ENCODE results near the gene VEPH1.

VEPH1 gene

GRCh38 chr3:157429708-157430107 lies 73.5 kb downstream of the VEPH1 start:
- DNase-seq (ENCODE audit: low read depth in 2 of 2), result no peak

- DNase-seq (ENCODE audit: low read depth in 2 of 2), result no peak
These were observed 74.4 kb downstream of the VEPH1 start for GRCh38 chr3:157428853-157429252.

GRCh38 chr3:157427901-157428300 lies 75.3 kb downstream of the VEPH1 start:
- DNase-seq (ENCODE audit: low read depth in 2 of 2), result no peak

- DNase-seq (ENCODE audit: low read depth in 2 of 2), result no peak
These were observed 79.9 kb downstream of the VEPH1 start for GRCh38 chr3:157423337-157423736.

- no peak for DNase-seq (ENCODE audit: low read depth in 2 of 2)
These were observed 82.5 kb downstream of the VEPH1 start for GRCh38 chr3:157420606-157421130.

- DNase-seq (ENCODE audit: low read depth in 2 of 2), result no peak
These were observed 85.1 kb downstream of the VEPH1 start for GRCh38 chr3:157418104-157418503.

GRCh38 chr3:157417247-157417646 lies 86.0 kb downstream of the VEPH1 start:
- DNase-seq (ENCODE audit: low read depth in 2 of 2), result no peak

- no peak for DNase-seq (ENCODE audit: low read depth in 2 of 2)
These were observed 86.7 kb downstream of the VEPH1 start for GRCh38 chr3:157416347-157417087.

- no peak for DNase-seq (ENCODE audit: low read depth in 2 of 2)
These were observed 88.4 kb downstream of the VEPH1 start for GRCh38 chr3:157414861-157415260.

GRCh38 chr3:157412323-157412855 lies 90.8 kb downstream of the VEPH1 start:
- no peak for DNase-seq (ENCODE audit: low read depth in 2 of 2)

- no peak for DNase-seq (ENCODE audit: low read depth in 2 of 2)
These were observed 92.3 kb downstream of the VEPH1 start for GRCh38 chr3:157410945-157411344.

GRCh38 chr3:157409516-157409915 lies 93.7 kb downstream of the VEPH1 start:
- DNase-seq (ENCODE audit: low read depth in 2 of 2), result no peak

- no peak for DNase-seq (ENCODE audit: low read depth in 2 of 2)
These were observed 94.6 kb downstream of the VEPH1 start for GRCh38 chr3:157408499-157409149.

- DNase-seq (ENCODE audit: low read depth in 2 of 2), result no peak
These were observed 95.4 kb downstream of the VEPH1 start for GRCh38 chr3:157407769-157408168.

GRCh38 chr3:157406394-157406793 lies 96.8 kb downstream of the VEPH1 start:
- no peak for DNase-seq (ENCODE audit: low read depth in 2 of 2)

GRCh38 chr3:157405457-157405856 lies 97.8 kb downstream of the VEPH1 start:
- DNase-seq (ENCODE audit: low read depth in 2 of 2), result no peak

GRCh38 chr3:157404381-157404780 lies 98.8 kb downstream of the VEPH1 start:
- no peak for DNase-seq (ENCODE audit: low read depth in 2 of 2)

- no peak for DNase-seq (ENCODE audit: low read depth in 2 of 2)
These were observed 104.6 kb downstream of the VEPH1 start for GRCh38 chr3:157398598-157398997.

GRCh38 chr3:157394411-157394810 lies 108.8 kb downstream of the VEPH1 start:
- no peak for DNase-seq (ENCODE audit: low read depth in 2 of 2)

- DNase-seq (ENCODE audit: low read depth in 2 of 2), result no peak
These were observed 110.1 kb downstream of the VEPH1 start for GRCh38 chr3:157393113-157393512.

GRCh38 chr3:157392104-157392503 lies 111.1 kb downstream of the VEPH1 start:
- DNase-seq (ENCODE audit: low read depth in 2 of 2), result no peak

GRCh38 chr3:157390713-157391515 lies 112.3 kb downstream of the VEPH1 start:
- no peak for DNase-seq (ENCODE audit: low read depth in 2 of 2)
